Right cardiac atrium (tissue), 5 donors: ENCODE results near the gene DPCD. TPM values are rescaled to one million over a fixed set of nuclear protein-coding genes. Genes with fewer than 3 reads are reported as not detected.

ENCODE experiments used
- ATAC-seq, 2 donors: fragments of 200-7000 bp; cut with Tn5 transposase; one replicate each; pipeline versions ENCODE4 v1.8.0 to v1.9.1; 2020; ENCODE audit warnings: moderate library complexity in 2 of 2, mild to moderate bottlenecking in 1 of 2
- DNase-seq, 3 donors: peaks; one replicate each; pipeline ENCODE4 v3.0.0-alpha.2; 2020
- H3K27ac ChIP-seq: one replicate; pipeline ENCODE4 v1.5.1; 2013; ENCODE audit warnings: mild to moderate bottlenecking, low read length, control low read depth, moderate library complexity
- H3K27me3 ChIP-seq: one replicate; pipeline ENCODE4 v1.6.1; 2013; ENCODE audit not compliant: control insufficient read depth, insufficient read depth
- H3K4me1 ChIP-seq: one replicate; pipeline ENCODE4 v1.6.1; 2013; ENCODE audit warnings: low read length; ENCODE audit not compliant: control insufficient read depth, insufficient read depth
- H3K4me3 ChIP-seq: one replicate; pipeline ENCODE4 v1.5.1; 2013; ENCODE audit warnings: low read length, control low read depth
- H3K9me3 ChIP-seq: one replicate; pipeline ENCODE4 v1.6.1; 2013; ENCODE audit warnings: low read length; ENCODE audit not compliant: control insufficient read depth
- WGBS: extraction: QIAGEN DNeasy Blood & Tissue Kit; methylation state at CpG from one replicate; pipeline ENCODE4 v1.1.7; 2013; 5-methylcytosine and 5-hydroxymethylcytosine counted together
- intact Hi-C, 4 donors: fragments of 100-400 bp; cut with DNase I; formaldehyde crosslinking; loops; one replicate each; pipeline versions ENCODE4 v1.11.0 to v1.14.0; 2022 to 2023
- polyA plus RNA-seq: library from polyadenylated mRNA; stranded (reverse); fragments of 200-250 nt; gene quantifications from one replicate; pipeline ENCODE4 v1.2.3, GENCODE V29; 2013
- total RNA-seq, 4 donors: library from RNA; stranded (reverse); fragmentation: NEBNext Ultra II Directional; extraction: Animal tissue kit (Norgen Biotek cat#: 25700); gene quantifications; one replicate each; pipeline ENCODE4 v1.2.1, GENCODE V29; 2021
- donor health status: healthy with polysubstance abuse.
- donor health status: DM: no; HTN: yes; CAD: no.
- donor health status: DM: no; HTN: no; CAD: no.
- donor health status: DM: no; HTN: yes; CAD: no; lungs with severe emphysema.
- donor health status: DM: yes; HTN: yes; CAD: no.

The DPCD gene
- total and polyA plus RNA-seq, 5 donors, result 15.6 to 29.8 (median 19.6) TPM

DNA sequence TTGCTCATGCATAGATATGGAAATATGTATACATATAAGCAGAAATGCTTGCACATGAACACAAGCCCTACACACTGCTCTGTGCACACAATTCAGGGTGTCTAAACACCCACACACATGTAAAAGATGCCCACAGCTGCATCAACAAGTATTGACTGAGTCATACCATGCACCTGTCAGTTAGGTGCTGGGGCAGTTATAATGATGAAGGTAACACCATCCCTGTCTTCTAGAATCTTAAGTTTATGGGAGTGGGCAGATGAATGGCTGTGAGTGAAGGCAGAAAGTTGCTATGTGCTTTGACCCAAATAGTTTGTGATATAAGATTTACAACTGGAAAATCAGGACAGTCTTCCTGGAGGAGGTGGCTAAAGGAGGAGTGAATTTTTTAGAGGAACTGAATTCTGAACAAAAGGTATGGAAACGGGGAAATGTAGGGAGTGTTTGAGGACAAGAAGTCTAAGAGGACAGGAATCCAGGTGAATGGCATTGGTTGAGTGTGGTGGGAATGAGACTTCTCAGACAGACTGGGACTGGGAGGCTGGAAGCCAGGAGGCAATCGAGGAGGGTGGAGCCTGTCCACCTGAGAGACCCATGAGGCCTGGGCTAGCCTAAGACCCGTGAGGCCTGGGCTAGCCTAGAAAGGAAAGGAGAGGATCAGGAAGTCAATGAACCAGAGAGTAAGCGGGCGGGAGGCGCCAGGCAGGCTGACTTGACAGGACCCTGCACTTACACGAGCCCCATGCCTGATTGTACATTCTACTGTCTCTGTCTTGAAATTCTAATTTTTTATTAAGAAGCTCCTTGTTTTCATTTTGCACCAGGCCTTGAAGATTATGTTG, 20.7 kb upstream of the DPCD start:
- 65% methylated on average over 7 of the region's 7 CpGs for WGBS
- Histone ChIP-seq H3K27ac (no peak overlapping the region), H3K27me3 (no peaks in the 10 kb centered on the region), H3K9me3 (no peaks in the 10 kb centered on the region), H3K4me1 (no peaks in the 10 kb centered on the region), H3K4me3 (no peak overlapping the region)
- ATAC-seq (no peak), DNase-seq (peak in 1 of 3 donors; percentile 24)
- intact Hi-C loops, result loop anchor here in 2 of 4 donors (5.0 to 10.0 kb wide), 2 partner anchors 293 to 350 kb away; no protein-coding TSS in a partner anchor

DNA sequence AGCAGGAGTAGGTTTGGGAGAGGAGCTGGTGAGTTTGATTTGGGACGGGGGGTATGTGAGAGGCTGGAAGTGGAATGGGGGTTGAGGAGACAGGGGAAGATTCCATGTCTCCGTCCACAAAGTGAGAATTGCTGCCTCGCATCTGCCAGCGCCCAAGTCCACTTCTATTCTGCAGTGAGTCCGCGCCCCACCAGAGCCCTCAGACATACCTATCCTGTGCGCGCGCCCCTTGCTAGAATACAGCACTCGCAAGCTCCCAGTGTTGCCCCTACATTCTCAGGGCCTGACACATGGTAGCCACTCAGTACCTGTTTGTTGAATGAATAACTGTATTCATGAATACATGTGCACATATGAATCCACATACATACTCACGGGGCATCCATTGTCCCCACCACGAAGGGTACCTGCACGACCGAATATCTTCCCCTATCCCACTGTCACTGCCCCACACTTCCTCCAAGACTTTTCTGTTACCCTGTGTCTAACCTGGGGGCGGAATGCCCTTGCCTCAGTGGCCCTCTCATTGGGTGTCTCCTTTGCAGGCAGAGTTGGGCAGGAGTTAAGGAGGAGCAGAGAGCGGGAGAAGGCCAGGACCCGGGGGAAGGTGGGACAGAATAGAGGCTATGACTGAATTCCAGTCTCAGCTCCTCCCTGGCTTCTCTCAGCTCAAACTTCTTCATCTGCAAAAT, 19.9 kb upstream of the DPCD start:
- WGBS, result 84% methylated on average over 17 of the region's 17 CpGs
- DNase-seq (peak in 1 of 3 donors; percentile 31), ATAC-seq (no peak)
- intact Hi-C loops, result loop anchor here in 2 of 4 donors (5.0 to 10.0 kb wide), 2 partner anchors 293 to 351 kb away; no protein-coding TSS in a partner anchor
- Histone ChIP-seq H3K4me3 (no peak overlapping the region), H3K4me1 (no peaks in the 10 kb centered on the region), H3K9me3 (no peaks in the 10 kb centered on the region), H3K27me3 (no peaks in the 10 kb centered on the region), H3K27ac (no peak overlapping the region)

DNA sequence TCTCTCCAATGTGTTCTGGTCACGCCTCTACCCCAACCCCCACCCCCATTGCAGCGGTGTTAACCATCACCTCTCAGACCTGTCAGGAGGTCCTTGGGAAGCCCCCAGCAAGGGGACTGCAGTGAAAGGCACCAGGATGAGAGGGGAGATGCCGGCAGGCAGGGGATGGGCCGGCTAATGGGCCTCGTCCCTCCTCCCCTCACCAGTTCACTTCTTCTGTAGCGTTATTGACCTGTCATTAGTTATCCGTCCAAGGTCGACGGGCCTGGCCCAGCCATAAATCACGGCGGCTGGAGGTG, 18.8 kb upstream of the DPCD start:
- no peaks in the 10 kb centered on the region for H3K27me3 ChIP-seq
- peak in 1 of 3 donors; percentile 46 for DNase-seq
- H3K27ac ChIP-seq, result no peak overlapping the region
- WGBS, result 10% methylated on average over 11 of the region's 11 CpGs
- intact Hi-C loops, result loop anchor here in 2 of 4 donors (5.0 to 10.0 kb wide), 2 partner anchors 294 to 352 kb away; no protein-coding TSS in a partner anchor
- ATAC-seq, result no peak
- H3K9me3 ChIP-seq, result no peaks in the 10 kb centered on the region
- no peaks in the 10 kb centered on the region for H3K4me1 ChIP-seq
- no peak overlapping the region for H3K4me3 ChIP-seq

DNA sequence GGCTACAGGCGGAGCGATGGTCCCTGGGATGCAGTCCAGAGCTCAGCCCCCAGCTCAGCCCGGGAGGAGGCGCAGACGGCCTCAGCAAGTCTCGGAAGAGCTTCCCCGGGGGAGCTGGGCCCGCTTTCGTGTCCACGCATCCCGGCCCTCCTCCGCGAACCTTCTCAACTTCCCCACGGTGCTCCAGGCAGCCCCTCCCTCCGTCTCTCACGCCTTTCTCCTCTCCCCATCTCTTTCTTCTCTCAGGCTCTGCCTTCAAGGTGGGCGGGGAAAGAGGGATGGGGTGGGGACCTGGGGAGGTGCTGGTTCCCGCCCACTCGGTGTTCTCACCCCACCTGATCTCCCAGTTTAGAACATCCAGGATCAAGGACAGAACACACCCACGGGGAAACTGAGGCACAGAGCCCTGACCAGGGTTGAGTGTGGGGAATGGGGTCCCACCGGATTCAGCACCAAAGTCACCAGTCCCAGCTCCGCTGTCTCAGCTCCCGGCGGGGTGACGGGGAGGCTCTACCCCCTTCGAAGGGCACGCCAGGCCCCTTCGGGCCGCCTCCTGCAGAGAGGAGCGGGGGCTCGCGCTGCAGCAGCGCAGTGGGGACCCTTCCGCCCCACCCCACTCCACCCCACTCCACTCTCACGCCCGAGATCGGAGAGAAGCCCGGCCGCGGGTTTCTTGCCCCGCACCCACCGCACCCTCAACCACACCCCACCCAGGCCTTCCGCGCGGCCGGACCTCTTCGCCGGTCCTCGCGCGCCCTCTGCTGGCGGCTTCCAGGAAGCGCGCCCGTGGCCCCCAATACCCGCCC, 18.3 kb upstream of the DPCD start:
- intact Hi-C loops, result loop anchor here (2.0 to 10.0 kb wide), 6 partner anchors 265 to 408 kb away; no protein-coding TSS in a partner anchor
- H3K27me3 ChIP-seq, result no peaks in the 10 kb centered on the region
- H3K4me3 ChIP-seq, result peak overlapping the region; percentile 72
- DNase-seq (peak; percentile 81 to 94 (median 92)), ATAC-seq (peak; percentile 89 to 91)
- H3K9me3 ChIP-seq, result no peaks in the 10 kb centered on the region
- no peaks in the 10 kb centered on the region for H3K4me1 ChIP-seq
- whole genome bisulfite sequencing, result 1% methylated on average over 56 of the region's 56 CpGs
- H3K27ac ChIP-seq, result no peak overlapping the region

DNA sequence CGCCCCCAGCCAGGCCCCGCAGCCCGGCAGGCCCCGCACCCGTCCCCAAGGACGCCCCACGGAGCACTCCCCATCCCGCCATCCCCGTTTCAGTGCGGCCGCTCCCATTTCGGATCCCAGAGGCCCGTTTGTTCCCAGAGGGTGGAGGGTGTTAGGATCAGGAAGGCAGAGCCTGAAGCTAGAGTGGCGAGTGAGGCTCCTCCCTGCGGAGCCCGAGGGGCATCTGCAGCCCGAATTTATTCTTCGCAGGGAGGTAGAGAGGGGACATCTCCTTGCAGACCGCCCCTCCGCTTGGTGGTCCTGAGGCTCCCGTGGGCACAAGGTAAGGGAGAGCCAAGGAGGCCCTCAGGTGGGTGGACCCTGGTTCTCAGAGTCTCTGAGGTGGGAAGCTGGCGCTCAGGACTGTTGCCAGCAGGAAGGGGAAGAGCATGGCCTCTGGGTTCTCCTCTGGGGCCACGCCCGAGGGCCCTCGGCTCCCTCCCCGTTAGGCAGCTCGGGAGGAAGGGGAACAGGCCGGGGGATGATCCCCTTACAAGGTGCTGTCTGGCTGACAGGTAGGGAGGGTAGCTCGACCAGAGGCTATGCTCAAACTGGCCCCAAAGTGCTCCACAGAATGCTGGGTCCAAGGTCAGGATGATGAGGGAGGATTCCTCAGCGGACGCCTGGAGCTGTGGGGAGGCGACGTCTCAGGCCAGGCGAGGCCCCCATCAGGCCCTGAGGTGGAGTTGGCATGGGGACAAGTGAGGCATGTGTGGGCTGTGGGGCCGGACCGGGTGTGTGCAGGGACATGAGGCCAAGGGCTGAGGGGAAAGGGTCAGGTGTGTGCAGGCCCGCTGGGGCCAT, 17.5 kb upstream of the DPCD start:
- Histone ChIP-seq H3K27ac (no peak overlapping the region), H3K27me3 (no peaks in the 10 kb centered on the region), H3K4me3 (peak overlapping the region; percentile 72), H3K4me1 (no peaks in the 10 kb centered on the region), H3K9me3 (no peaks in the 10 kb centered on the region)
- intact Hi-C loops, result loop anchor here (2.0 to 10.0 kb wide), 6 partner anchors 266 to 408 kb away; no protein-coding TSS in a partner anchor
- WGBS, result 7% methylated on average over 37 of the region's 37 CpGs
- ATAC-seq (peak; percentile 14 to 23), DNase-seq (peak; percentile 39 to 72 (median 70))

DNA sequence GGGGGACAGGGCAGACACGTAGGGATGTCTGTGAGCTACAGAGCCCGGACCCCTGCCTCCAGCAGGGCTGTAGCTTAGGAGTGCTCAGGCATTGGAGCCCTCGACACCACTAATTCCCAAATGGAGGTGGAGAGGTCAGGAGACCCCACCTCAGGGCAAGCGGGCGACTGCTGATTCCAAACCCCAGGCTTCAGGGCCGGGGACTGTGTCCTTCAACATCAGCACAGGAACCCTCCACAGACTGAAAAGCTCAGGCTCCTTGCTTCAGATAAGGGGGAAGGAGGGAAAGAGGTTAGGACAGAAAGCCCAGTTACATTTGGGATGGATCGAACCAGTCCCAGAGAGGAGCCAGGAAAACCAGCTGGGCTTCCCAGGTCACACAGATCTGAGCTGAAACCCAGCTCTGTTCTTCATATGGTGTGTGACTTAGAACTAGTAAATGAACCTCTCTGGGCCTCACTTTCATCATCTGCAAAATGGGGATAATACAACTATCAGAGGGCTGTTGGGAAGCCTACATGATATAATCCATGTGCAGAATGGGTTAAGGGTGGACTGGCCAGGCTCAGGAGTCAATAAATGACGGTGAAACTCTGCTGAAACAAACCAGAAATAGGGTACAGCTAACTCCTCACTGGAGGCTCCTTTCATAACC, 16.7 kb upstream of the DPCD start:
- ATAC-seq (no peak), DNase-seq (peak in 1 of 3 donors; percentile 43)
- Histone ChIP-seq H3K27me3 (no peaks in the 10 kb centered on the region), H3K4me1 (no peaks in the 10 kb centered on the region), H3K27ac (no peak overlapping the region), H3K4me3 (no peak overlapping the region), H3K9me3 (no peaks in the 10 kb centered on the region)
- 66% methylated on average over 8 of the region's 8 CpGs for whole genome bisulfite sequencing
- intact Hi-C loops, result loop anchor here (2.0 to 10.0 kb wide), 6 partner anchors 267 to 409 kb away; no protein-coding TSS in a partner anchor

DNA sequence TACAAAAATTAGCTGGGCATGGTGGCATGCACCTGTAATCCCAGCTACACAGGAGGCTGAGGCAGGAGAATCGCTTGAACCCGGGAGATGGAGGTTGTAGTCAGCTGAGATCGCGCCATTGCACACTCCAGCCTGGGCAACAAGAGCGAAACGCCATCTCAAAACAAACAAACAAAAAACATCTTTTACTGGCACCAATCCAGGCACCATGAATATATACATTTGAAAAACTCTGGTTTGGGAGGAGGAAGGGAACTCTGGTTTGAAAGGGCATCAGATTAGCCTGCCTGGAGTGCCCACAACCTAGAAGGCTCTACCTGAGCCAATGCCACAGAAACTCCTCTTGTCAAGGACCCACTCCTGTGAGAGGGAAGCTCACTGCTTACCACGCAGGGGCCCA, 16.0 kb upstream of the DPCD start:
- no peaks in the 10 kb centered on the region for H3K4me1 ChIP-seq
- no peaks in the 10 kb centered on the region for H3K27me3 ChIP-seq
- intact Hi-C loops, result loop anchor here in 3 of 4 donors (5.0 to 10.0 kb wide), 4 partner anchors 267 to 410 kb away; no protein-coding TSS in a partner anchor
- no peak overlapping the region for H3K4me3 ChIP-seq
- H3K9me3 ChIP-seq, result no peaks in the 10 kb centered on the region
- no peak overlapping the region for H3K27ac ChIP-seq
- 94% methylated on average over 7 of the region's 7 CpGs for WGBS
- no peak for ATAC-seq
- no peak for DNase-seq

DNA sequence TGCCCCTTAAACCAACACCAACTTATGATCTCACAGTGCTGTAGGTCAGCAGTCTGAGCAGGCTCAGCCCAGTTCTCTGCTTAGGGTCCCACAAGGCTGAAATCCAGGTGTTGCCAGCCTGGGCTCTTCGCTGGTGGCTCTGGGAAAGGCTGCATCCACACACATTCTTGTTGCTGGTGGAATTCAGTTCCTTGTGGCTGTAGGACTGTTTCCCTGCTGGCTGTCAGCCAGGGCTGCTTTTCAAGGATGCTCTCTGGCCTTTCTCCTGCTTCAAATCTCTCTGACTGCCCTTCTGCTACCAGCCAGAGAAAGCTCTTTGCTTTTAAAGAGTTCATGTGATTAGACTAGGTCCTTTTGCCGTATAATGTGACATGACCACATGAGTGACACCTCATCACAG, 15.3 kb upstream of the DPCD start:
- DNase-seq (no peak), ATAC-seq (no peak)
- H3K9me3 ChIP-seq, result no peaks in the 10 kb centered on the region
- intact Hi-C loops, result loop anchor here in 3 of 4 donors (5.0 to 10.0 kb wide), 4 partner anchors 268 to 410 kb away; no protein-coding TSS in a partner anchor
- no peak overlapping the region for H3K4me3 ChIP-seq
- 79% methylated on average over 2 of the region's 2 CpGs for WGBS
- H3K27ac ChIP-seq, result no peak overlapping the region
- no peaks in the 10 kb centered on the region for H3K27me3 ChIP-seq
- H3K4me1 ChIP-seq, result no peaks in the 10 kb centered on the region

DNA sequence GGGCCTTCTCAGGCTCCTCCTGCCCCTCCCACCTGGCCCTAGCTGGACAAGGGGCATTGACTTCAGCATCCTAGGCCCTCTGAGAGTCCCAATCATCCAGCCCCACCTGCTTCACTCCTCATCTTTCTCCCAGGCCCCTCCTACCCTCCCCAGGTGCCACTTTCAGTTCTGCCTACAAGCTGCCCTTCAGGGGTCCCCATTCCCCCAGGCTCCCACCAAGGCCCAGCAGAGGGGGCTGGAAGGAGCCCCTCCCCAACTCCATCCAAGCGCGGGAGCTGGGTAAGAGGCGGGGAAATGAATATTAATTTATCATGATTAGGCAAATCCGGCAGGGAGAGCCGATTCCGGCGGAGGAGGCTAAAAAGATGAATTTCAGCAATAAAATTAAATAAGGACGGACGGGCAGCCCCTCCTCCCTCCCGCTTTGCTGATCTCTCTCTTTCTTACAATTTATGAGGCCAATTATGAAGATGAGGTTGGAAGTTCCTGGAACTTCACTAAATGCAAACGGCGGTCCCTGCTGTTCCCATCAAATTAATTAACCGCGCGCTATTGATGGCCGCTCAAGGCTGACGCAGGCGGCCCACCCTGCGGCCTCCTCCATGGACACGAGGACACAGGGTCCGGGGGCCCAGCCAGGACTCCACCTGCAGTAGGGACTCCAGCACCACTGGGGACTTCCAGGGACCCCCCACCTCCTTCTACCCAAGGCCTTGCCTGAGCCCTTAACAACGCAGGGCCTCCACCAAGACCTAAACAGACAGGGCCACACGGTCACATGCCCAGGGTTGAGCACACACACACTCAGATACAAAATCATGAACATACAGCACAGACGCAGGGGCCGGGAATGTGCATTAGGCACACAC, 14.0 kb upstream of the DPCD start:
- no peaks in the 10 kb centered on the region for H3K27me3 ChIP-seq
- H3K27ac ChIP-seq, result no peak overlapping the region
- DNase-seq (no peak), ATAC-seq (no peak)
- no peaks in the 10 kb centered on the region for H3K4me1 ChIP-seq
- no peaks in the 10 kb centered on the region for H3K9me3 ChIP-seq
- WGBS, result 87% methylated on average over 25 of the region's 25 CpGs
- intact Hi-C loops, result loop anchor here in 3 of 4 donors (5.0 to 10.0 kb wide), 4 partner anchors 269 to 412 kb away; no protein-coding TSS in a partner anchor
- H3K4me3 ChIP-seq, result no peak overlapping the region
